ENCODE measurements around the gene GABPB2.

- no peak for TF ChIP-seq CTCF (IDR thresholded peaks at IDR 0.05; ENCODE audit: poor library complexity)
- TF ChIP-seq EZH2 (IDR thresholded peaks at IDR 0.05; ENCODE audit: borderline replicate concordance) = no peak
- TF ChIP-seq EZH2phosphoT487 (IDR thresholded peaks at IDR 0.05; ENCODE audit: low read depth, severe bottlenecking, unreplicated experiment) = no peak
These were observed 19.1 kb upstream of the GABPB2 start for GRCh38 chr1:151051356-151052009.

Data from hepatocyte (in vitro differentiated cells).